Forelimb muscle (tissue), 1 donor: ENCODE results near the gene LINGO3. TPM values are rescaled to one million over a fixed set of nuclear protein-coding genes. Genes with fewer than 3 reads are reported as not detected.

Experiments
- DNase-seq: peaks from one replicate; pipeline ENCODE4 v3.0.0-alpha.2; 2013; ENCODE audit warnings: low read depth
- polyA plus RNA-seq: library from polyadenylated mRNA; unstranded; fragments of 120-200 nt; gene quantifications from one replicate; pipeline ENCODE4 v1.2.1, GENCODE V29; 2013; ENCODE audit not compliant: insufficient read length

Gene LINGO3
- polyA plus RNA-seq, 1 donor: 0.13 TPM

DNA sequence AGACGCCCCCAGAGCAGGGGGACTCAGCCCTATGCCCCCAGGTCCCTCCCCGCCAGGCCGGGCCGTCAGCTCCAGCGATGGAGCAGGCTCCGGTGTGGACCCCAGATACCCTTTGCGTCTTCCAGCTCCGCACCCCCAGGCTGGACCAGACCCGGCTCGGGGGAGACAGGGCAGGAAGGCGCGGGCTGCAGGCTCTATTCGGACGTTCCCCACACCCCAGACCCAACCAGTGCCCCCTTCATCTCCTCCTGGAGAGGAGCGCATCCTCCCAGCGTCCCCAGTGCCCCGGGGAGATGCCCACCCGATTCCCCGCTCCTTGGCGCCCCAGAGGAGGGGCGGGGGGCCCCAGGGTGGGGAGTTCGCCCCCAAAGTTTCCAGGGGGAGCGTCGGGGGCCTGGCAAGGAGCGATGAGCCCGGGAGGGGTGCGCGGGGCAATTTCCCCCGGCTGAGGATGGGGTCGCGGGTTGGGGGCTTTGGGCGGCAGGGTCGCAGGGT is 389 bp downstream of the LINGO3 start:
- no peak for DNase-seq

GRCh38 chr19:2306971-2307370 is 983 bp downstream of the LINGO3 start:
- DNase-seq: no peak

- no peak for DNase-seq
Measured at GRCh38 chr19:2306281-2306806, 1.6 kb downstream of the LINGO3 start.

GRCh38 chr19:2305452-2306280 is 2.3 kb downstream of the LINGO3 start:
- DNase-seq: no peak

DNA sequence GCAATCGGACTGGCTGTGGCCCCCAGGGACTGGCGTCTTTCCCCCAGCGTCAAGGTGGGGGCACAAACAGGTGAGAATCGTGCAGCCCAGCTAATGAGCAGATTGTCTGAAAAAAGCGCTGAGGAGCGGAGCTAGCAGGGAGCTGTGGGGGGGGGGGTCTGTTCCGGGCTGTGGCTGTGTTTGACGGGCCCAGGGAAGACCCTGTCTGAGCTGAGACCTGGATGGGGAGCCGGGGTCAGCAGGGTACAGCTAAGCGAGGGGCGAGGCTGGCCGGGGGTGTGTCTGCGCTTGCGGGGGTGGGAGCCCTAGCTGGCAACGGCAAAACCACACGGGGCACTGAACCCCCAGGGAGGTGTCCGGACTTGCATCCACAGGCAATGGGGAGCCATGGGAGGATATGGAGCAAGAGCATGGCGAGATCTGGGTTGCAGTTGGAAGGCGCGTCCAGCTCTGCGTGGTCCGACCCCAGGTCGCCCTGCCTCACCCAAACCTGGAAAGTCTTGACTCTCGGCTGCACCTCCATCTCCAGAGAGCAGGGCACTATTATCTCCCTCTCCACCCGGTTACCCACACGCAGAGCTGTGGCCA is 4.6 kb downstream of the LINGO3 start:
- no peak for DNase-seq

DNA sequence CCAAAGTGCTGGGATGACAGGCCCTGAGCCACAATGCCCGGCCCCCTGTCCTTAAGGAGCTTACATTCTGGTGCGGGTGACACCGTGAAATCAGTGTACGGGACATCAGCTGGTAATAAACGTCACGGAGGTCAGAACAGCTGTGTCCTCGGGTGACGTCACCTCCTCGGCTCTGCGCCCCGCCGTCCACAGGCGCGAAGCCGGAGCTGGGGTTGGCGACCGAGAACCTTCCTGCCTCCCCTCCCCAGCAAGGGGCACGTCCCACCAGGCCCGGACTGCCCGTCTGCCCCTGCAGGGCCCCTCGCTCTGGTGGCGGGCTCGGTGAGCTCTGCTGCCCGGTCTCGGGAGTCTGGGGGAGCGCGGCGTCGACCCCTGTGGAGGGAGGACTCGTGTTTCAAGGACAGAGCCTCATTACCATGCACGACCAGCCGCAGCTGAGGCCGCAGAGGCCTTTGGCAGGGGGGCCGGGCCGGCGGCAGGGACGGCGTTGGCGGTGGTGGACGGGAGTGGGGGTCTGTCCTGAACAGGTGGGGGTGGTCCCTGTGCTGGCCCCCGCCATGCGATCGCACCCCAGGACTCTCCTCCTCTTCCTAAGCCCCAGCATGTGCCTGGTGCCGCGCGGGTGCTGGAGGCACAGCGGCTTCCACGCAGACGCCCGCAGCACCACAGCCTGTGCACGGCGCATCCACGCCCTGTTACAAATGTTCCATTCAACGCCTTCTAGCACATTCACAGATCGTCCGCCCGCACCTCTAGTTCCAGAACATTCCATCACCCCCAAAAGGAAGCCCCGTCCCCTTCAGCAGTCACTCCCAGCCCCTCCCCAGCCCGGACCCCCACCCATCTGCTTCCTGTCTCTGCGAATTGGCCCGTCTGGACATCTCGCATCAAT is 5.4 kb downstream of the LINGO3 start:
- no peak for DNase-seq

- DNase-seq: no peak
Measured at GRCh38 chr19:2300533-2300932, 7.4 kb downstream of the LINGO3 start.

DNA sequence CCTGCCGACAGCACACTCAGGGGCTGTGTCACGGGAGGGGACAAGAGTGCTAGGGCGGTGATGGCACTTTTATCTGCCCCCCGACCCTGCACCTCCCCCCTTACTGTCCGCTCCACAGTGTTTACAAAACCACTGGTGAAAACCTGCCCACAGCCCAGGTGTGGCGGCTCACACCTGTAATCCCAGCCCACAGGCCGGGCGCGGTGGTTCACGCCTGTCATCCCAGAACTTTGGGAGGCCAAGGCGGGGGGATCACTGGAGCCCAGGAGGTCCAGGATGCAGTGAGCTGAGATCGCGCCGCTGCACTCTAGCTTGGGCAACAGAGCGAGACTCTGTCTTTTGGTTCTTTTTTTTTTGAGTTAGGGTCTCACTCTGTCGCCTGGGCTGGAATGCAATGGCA is 11.8 kb downstream of the LINGO3 start:
- no peak for DNase-seq

GRCh38 chr19:2294687-2295335 is 13.1 kb downstream of the LINGO3 start:
- no peak for DNase-seq

DNA sequence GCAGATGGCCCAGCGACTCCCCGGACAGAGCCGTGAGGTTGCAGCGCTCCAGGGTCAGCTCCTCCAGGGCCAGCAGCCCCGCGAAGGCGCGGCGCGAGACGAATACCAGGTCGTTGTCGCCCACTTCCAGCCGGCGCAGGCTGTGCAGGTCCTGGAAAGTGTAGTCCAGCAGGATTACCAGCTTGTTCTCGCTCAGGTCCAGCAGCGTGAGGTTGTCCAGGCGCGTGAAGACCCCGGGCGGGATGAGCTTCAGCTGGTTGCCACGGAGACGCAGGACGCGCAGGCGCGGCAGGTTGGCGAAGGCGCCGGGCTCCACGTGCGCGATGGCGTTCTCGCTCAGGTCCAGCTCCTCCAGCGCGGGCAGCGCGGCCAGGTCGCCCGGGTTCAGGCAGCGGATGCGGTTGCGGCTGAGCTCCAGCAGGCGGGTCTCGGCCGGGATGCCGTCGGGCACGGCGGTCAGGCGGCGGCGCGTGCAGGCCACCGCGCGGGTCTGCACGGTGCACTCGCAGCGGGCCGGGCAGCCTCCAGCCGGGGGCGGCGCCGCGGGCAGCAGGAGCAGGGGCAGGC is 16.7 kb downstream of the LINGO3 start:
- no peak for DNase-seq

DNA sequence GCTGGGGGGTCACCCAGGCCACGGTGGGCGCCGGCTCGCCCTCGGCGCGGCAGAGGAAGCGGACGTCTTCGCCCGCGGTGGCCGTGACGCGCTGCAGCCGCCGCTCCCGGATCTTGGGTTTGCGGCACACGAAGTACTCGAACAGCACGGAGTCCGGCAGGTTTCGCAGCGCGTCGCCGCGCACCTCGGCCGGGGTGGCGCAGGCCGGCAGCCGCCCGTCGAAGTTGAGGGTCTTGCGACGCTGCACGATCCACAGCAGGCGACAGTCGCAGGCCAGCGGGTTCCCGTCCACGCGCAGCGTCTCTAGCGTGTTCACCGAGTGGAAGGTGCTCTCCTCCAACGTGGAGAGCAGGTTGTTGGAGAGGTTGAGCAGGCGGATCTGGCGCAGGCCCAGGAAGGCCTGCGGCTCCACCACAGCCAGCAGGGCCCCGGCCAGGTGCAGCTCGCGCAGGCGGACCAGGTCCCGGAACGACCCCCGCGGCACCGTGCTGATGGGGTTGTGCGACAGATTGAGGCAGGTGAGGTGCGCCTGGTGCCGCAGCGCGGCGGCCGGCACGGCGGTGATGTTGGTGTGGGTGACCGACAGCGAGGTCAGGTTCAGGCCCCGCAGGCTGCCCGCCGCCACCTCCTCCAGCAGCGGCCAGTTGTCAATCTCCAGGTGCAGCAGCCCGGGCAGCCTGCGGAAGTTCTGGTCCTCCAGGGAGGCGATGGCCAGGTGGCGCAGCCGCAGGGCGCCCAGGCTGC is 17.3 kb downstream of the LINGO3 start:
- DNase-seq: no peak

- DNase-seq: no peak
Measured at GRCh38 chr19:2289714-2290435, 18.1 kb downstream of the LINGO3 start.

DNA sequence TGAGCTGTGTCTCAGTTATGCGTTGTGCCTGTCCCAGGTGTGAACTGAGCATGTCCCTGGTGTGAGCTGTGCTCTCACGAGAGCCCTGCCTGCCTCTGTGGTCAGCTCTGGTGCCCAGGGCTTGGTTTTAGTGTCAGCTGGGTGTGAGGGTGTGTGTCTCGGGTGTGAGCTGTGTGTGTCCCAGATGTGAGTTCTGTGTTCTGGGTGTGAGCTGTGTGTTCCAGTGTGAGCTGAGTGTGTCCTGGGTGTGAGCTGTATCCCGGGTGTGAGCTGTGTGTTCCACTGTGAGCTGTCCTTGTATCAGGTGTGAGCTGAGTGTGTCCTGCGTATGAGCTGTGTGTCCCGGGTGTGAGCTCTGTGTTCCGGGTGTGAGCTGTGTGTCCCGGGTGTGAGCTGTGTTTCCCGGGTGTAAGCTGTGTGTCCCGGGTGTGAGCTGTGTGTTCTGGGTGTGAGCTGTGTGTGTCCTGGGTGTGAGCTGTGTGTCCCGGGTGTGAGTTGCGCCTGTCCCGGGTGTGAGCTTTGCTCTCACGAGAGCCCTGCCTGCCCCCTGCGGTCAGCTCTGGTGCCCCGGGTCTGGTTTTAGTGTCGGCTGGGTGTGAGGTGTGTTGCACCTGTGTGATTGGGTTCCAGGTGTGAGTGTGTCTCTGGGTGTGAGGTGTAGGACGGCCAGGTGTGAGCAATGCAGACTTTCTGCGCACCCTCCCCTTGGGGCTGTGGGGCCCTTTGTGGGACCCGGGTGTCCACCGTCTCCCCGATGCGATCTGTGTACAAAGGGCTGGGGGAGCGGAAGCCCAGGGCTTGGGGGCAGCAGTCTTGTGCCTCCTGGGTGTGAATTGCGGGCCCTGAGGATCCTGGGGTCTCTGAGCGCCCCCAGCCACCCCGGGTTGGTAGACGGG is 18.9 kb downstream of the LINGO3 start:
- no peak for DNase-seq

DNA sequence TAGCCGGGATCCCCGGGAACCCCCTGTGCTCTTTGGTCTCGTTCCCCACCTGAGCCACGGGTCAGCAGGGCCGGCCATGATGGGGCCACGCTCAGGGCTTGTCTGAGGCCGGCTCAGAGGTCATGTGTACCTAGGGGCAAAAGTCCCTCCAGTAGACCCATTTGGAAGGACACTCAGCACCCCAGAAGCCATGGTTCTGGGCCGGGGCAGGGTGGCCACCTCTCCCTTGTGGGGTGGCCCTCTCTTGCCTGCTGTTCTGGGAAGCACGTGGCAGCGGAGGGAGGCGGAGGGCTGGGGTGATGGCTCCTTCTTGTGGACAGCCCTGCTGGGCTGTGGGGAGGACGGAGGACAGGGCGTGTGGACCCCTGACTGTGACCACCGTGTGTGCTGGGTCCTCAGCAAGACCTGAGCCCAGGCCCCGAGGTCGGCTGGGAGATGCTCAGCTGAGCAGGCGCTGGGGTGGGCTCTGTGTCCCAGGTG is 19.6 kb downstream of the LINGO3 start:
- no peak for DNase-seq

DNA sequence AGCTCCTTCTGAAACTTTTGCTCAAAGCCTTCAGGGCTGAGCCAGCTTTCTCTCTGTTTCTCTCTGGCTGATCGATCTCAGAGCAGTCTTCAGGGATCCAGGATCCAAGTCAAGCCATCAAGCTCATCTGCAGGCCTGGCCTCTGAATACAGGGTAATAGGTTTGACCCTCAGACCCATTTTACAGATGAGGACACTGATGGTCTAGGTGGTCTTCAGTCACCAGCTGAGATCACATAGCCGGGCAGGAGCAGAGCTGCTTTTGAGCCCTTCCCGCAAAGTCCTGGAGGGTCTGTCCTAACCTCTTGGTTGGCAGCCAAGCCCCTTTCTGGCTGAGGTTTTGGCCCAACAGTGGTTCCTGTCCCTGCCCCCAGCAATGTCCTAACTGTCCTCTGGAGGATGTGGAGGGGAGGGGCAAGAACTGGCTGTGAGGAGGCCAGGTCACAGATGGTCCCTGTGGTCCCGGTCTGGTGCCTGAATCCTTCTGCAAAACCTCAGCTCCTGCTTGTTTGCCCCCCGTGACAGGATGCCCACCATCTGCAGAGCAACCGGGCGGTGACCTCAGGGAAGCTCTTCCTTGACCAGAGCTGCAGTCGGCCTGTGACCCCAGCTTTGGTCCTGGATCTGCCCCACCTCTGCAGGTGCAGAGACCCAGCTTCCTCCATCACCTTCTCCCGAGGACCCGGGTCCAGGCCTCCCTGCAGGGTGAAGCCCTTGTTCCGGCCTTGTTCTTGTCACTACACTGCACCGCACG is 20.2 kb downstream of the LINGO3 start:
- DNase-seq: no peak

- DNase-seq: no peak
Measured at GRCh38 chr19:2286402-2287140, 21.4 kb downstream of the LINGO3 start.
